Renal pelvis (tissue), 4 donors: ENCODE data around the gene PSG6. TPM values are rescaled to one million over a fixed set of nuclear protein-coding genes. Genes with fewer than 3 reads are reported as not detected.
"Not testable (repeated sequence)": the region's sequence is repeated elsewhere in the genome, so short reads cannot be mapped to it uniquely, and the experiment has no call there.

Experiments used
- DNase-seq: peaks from one replicate; pipeline ENCODE4 v3.0.0-alpha.2; 2013
- polyA plus RNA-seq, 3 donors: library from polyadenylated mRNA; unstranded; fragments of 120-200 nt; gene quantifications; one replicate each; pipeline ENCODE4 v1.2.1, GENCODE V29; 2013; ENCODE audit not compliant: insufficient read length in 3 of 3

PSG6 gene
- polyA plus RNA-seq, 3 donors, result not detected

GRCh38 chr19:42852821-42853220, 64.9 kb downstream of the PSG6 start:
- not testable (repeated sequence) for DNase-seq

Other genes with a start within 250 kb of the PSG6 start
- gene PSG3, start 177.4 kb downstream of the PSG6 start, polyA plus RNA-seq, result under 1 TPM in 1 of 3 donors, not detected in 2; 0.13 TPM
- gene PSG8, start 152.2 kb downstream of the PSG6 start, polyA plus RNA-seq, result not detected
- gene PSG1, start 38.2 kb downstream of the PSG6 start, polyA plus RNA-seq, result under 1 TPM in 1 of 3 donors, not detected in 2; 0.07 TPM
- gene PSG7, start 19.3 kb upstream of the PSG6 start, polyA plus RNA-seq, result not detected
- not detected for gene PSG11, start 108.6 kb upstream of the PSG6 start, polyA plus RNA-seq
- gene PSG2, start 164.8 kb upstream of the PSG6 start, polyA plus RNA-seq, result not detected